IPS DF 6.9 (cell line): ENCODE measurements around the gene USP20.

Experiments used
- DNase-seq: peaks from one replicate; pipeline ENCODE4 v3.0.0-alpha.2; 2013; ENCODE audit warnings: low read depth, low spot score
- H3K27ac ChIP-seq: one replicate; pipeline ENCODE4 v1.5.1; 2013; ENCODE audit warnings: low read length, control low read depth
- H3K27me3 ChIP-seq: 2 replicates; pipeline ENCODE4 v1.6.1; 2013; ENCODE audit warnings: mild to moderate bottlenecking, low read length; ENCODE audit not compliant: control insufficient read depth, insufficient read depth
- H3K36me3 ChIP-seq: 2 replicates; pipeline ENCODE4 v1.6.1; 2013; ENCODE audit warnings: low read length; ENCODE audit not compliant: control insufficient read depth, insufficient read depth
- H3K4me1 ChIP-seq: 2 replicates; pipeline ENCODE4 v1.6.1; 2013; ENCODE audit warnings: low read length; ENCODE audit not compliant: control insufficient read depth, insufficient read depth
- H3K4me3 ChIP-seq: 2 replicates; pipeline ENCODE4 v1.5.1; 2013; ENCODE audit warnings: mild to moderate bottlenecking, low read length
- H3K9me3 ChIP-seq: 2 replicates; pipeline ENCODE4 v1.6.1; 2013; ENCODE audit warnings: low read length, inconsistent platforms; ENCODE audit not compliant: control insufficient read depth, insufficient read depth
- WGBS: extraction: QIAGEN DNeasy Blood & Tissue Kit; methylation state at CpG from one replicate; pipeline ENCODE4 v1.1.7; 2013; ENCODE audit warnings: mixed read lengths, missing lambda C conversion rate; ENCODE audit not compliant: insufficient read length, insufficient coverage; 5-methylcytosine and 5-hydroxymethylcytosine counted together

The USP20 gene

GRCh38 chr9:129921905-129922304, 86.6 kb downstream of the USP20 start:
- no CpG with 5 or more reads among the region's 4 CpGs for WGBS

DNA sequence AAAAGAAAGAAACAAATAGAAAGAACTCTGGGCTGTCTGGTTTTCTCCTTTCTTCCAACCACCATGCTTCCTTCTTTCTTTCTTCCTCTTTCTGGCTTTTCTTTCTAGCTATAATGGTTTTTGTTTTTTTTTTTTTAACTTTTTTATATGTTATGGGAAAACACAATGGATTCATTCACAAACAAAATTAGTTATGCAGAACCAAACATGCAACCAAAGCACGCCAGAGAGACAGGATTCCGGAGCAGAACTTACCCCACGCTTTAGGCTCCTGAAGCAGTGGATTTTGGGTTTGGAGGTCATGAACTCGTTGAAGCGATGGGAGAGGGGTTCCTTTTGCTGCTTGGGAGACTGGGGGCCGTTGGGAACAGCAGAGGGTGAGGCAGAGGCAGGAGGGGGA, 88.3 kb downstream of the USP20 start:
- Histone ChIP-seq H3K27ac (no peak overlapping the region), H3K9me3 (no peaks in the 10 kb centered on the region), H3K36me3 (no peaks in the 10 kb centered on the region; the same call in 1 of the 2 replicates), H3K4me3 (no peak overlapping the region), H3K4me1 (no peaks in the 10 kb centered on the region), H3K27me3 (no peaks in the 10 kb centered on the region)
- no CpG with 5 or more reads among the region's 6 CpGs for WGBS
- DNase-seq: no peak

More at GRCh38 chr9:129921905-129922304, 86.6 kb downstream of the USP20 start:
- DNase-seq: no peak
- Histone ChIP-seq H3K4me1 (no peaks in the 10 kb centered on the region), H3K36me3 (no peaks in the 10 kb centered on the region; the same call in 1 of the 2 replicates), H3K27ac (no peak overlapping the region), H3K4me3 (no peak overlapping the region), H3K27me3 (no peaks in the 10 kb centered on the region), H3K9me3 (no peaks in the 10 kb centered on the region)

DNA sequence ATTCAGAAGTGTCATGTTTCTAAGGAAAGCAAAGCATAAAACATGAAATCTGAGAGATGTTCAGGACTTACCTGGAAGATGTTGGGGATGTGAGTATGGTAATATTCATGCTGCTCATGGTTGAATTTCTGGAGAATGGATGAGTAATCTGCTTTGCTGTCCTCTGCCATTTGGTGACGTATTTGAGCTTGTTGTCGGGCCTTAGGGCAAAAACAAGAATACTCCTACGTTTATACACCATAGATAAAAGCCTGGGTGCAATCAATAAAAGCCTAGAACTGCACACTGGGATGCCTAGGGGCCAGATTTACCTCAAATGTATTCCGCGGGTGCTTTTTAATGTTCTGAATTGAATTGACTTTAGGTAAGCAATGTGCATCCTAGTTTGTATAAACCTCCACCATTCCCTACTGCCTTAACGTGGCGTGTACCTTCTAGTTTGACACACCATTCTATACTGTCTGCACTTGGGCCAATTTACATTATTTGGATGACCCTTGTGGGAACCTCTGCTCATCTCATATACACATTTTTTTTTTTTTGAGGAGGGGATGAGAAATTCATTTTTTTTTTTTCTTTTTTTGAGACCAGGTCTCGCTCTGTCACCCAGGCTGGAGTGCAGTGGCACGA, 94.4 kb downstream of the USP20 start:
- DNase-seq: no peak
- no peaks in the 10 kb centered on the region for H3K27me3 ChIP-seq
- H3K4me3 ChIP-seq: no peak overlapping the region
- no peaks in the 10 kb centered on the region; the same call in 1 of the 2 replicates for H3K36me3 ChIP-seq
- H3K27ac ChIP-seq: no peak overlapping the region
- H3K4me1 ChIP-seq: no peaks in the 10 kb centered on the region
- no CpG with 5 or more reads among the region's 9 CpGs for WGBS
- H3K9me3 ChIP-seq: no peaks in the 10 kb centered on the region

GRCh38 chr9:129930743-129931142, 95.5 kb downstream of the USP20 start:
- no peaks in the 10 kb centered on the region for H3K9me3 ChIP-seq
- H3K27ac ChIP-seq: no peak overlapping the region
- no peaks in the 10 kb centered on the region for H3K27me3 ChIP-seq
- H3K4me3 ChIP-seq: no peak overlapping the region
- no peaks in the 10 kb centered on the region for H3K4me1 ChIP-seq
- DNase-seq: no peak
- H3K36me3 ChIP-seq: no peaks in the 10 kb centered on the region; the same call in 1 of the 2 replicates
- WGBS: no CpG with 5 or more reads among the region's 2 CpGs
